K562 (cell line): ENCODE results near the gene EEFSEC. TPM values are rescaled to one million over a fixed set of nuclear protein-coding genes. Genes with fewer than 3 reads are reported as not detected.

Experiments used
- ATAC-seq: fragments of 200-7000 bp; cut with Tn5 transposase; 3 replicates; pipeline ENCODE4 v1.9.1; 2020; ENCODE audit warnings: moderate library complexity
- BruUV-seq: library from RNA; stranded (reverse); fragments of 400-500 nt; replicated peaks from 2 replicates; lab custom pipeline; 2021; lab: Mats Ljungman, UMichigan
- CTCF ChIA-PET: fragments of 300-600 bp; formaldehyde crosslinking; extraction: SDS; loops from one replicate; lab custom pipeline; 2021; ENCODE audit warnings: low intra/inter-chr PET ratio; lab: Yijun Ruan, JAX
- POLR2A ChIA-PET: fragments of 300-600, 350-650 bp; sonication (Branson Sonifier 250); formaldehyde crosslinking; extraction: SDS; loops from one replicate; lab custom pipeline; 2021; ENCODE audit warnings: antibody characterized with exemption, inconsistent platforms; lab: Yijun Ruan, JAX
- DNase-seq, 4 experiments: peaks; one replicate each; pipeline versions ENCODE4 v3.0.0 to v3.0.0-alpha.2; 2011 to 2018; ENCODE audit warnings: low spot score in 3 of 4, mixed read lengths in 3 of 4; ENCODE audit errors: extremely low read depth in 1 of 4
- FAIRE-seq: peaks from 2 replicates; lab custom pipeline; 2011; peaks lifted over from hg19 to GRCh38; lab: Jason Lieb, UNC
- H2AFZ ChIP-seq: 2 replicates; pipeline ENCODE4 v1.6.0; 2011; ENCODE audit warnings: low read depth, low read length, control low read depth, inconsistent platforms
- H3K27ac ChIP-seq: fragments of 200-600 bp; 3 replicates; pipeline ENCODE4 v1.8.0; 2011; ENCODE audit warnings: low read depth, mild to moderate bottlenecking, control low read depth, inconsistent platforms, low read length, moderate library complexity, mixed read lengths; ENCODE audit errors: extremely low read depth
- H3K27me3 ChIP-seq, 2 experiments: fragments of 300-600 bp in 1 of 2; 2 replicates in 1 of 2; 3 replicates in 1 of 2; pipeline versions ENCODE4 v1.6.0 to v1.8.0; 2011; ENCODE audit warnings: inconsistent platforms in 2 of 2, low read length in 2 of 2, mild to moderate bottlenecking in 1 of 2, mixed read lengths in 1 of 2, moderate library complexity in 1 of 2; ENCODE audit not compliant: control insufficient read depth in 2 of 2, insufficient read depth in 2 of 2
- H3K36me3 ChIP-seq: fragments of 300-600 bp; 3 replicates; pipeline ENCODE4 v1.8.0; 2011; ENCODE audit warnings: mild to moderate bottlenecking, low read length, inconsistent platforms; ENCODE audit not compliant: control insufficient read depth, insufficient read depth
- H3K4me1 ChIP-seq, 2 experiments: fragments of 200-600 bp in 1 of 2; replicated peaks in 1 of 2; 2 replicates in 1 of 2; 3 replicates in 1 of 2; pipeline versions ENCODE4 v1.5.1 to v1.8.0; 2011; ENCODE audit warnings: inconsistent platforms in 2 of 2, low read length in 2 of 2, mild to moderate bottlenecking in 1 of 2, mixed read lengths in 1 of 2, moderate library complexity in 1 of 2; ENCODE audit not compliant: control insufficient read depth in 2 of 2, insufficient read depth in 2 of 2
- H3K4me2 ChIP-seq: 2 replicates; pipeline ENCODE4 v1.6.1; 2011; ENCODE audit warnings: low read length, control low read depth, inconsistent platforms, mixed read lengths; ENCODE audit not compliant: insufficient read depth
- H3K4me3 ChIP-seq: fragments of 200-600 bp; sonication (generic), shearing (Covaris generic); 2 replicates; pipeline ENCODE4 v1.5.1; 2016; ENCODE audit warnings: control low read depth, inconsistent platforms
- H3K79me2 ChIP-seq: fragments of 200-600 bp; 3 replicates; pipeline ENCODE4 v1.8.0; 2011; ENCODE audit warnings: low read length, inconsistent platforms; ENCODE audit not compliant: control insufficient read depth, insufficient read depth
- H3K9ac ChIP-seq, 2 experiments: 2 replicates each; pipeline versions ENCODE4 v1.6.0 to v1.6.1; 2011; ENCODE audit warnings: low read depth in 2 of 2, low read length in 2 of 2, control low read depth in 1 of 2, inconsistent platforms in 1 of 2, mild to moderate bottlenecking in 1 of 2, mixed read lengths in 1 of 2; ENCODE audit not compliant: insufficient read depth in 1 of 2
- H3K9me1 ChIP-seq: one replicate; pipeline ENCODE4 v1.6.0; 2011; ENCODE audit warnings: inconsistent platforms, mild to moderate bottlenecking, low read length, moderate library complexity; ENCODE audit not compliant: control insufficient read depth, insufficient read depth
- H3K9me3 ChIP-seq: replicated peaks from 2 replicates; pipeline ENCODE4 v1.5.1; 2011; ENCODE audit warnings: low read depth, low read length, inconsistent platforms; ENCODE audit not compliant: control insufficient read depth, insufficient read depth
- H4K20me1 ChIP-seq: replicated peaks from 2 replicates; pipeline ENCODE4 v1.6.1; 2011; ENCODE audit warnings: low read length, inconsistent platforms, mixed read lengths; ENCODE audit not compliant: control insufficient read depth, insufficient read depth
- AFF1 ChIP-seq, 2 experiments: fragments of 450-650 bp; IDR thresholded peaks; 2 replicates each; pipeline ENCODE4 v1.6.1; 2018; ENCODE audit warnings: mild to moderate bottlenecking in 2 of 2, low read depth in 1 of 2; ENCODE audit not compliant: partially characterized antibody in 2 of 2
- BRCA1 ChIP-seq, 2 experiments: fragments of 450-650 bp in 1 of 2; sonication (generic) in 1 of 2; formaldehyde crosslinking in 1 of 2; IDR thresholded peaks; 2 replicates each; pipeline versions ENCODE4 v1.5.0 to v1.6.1; 2017 to 2020; ENCODE audit warnings: mild to moderate bottlenecking in 1 of 2, missing genetic modification reagents in 1 of 2
- ETV1 ChIP-seq: fragments of 450-650 bp; conservative IDR thresholded peaks from 2 replicates; pipeline ENCODE4 v1.6.1; 2016; ENCODE audit warnings: missing genetic modification characterization, control low read depth, low read depth, missing compliant biosample characterization
- GTF2B ChIP-seq: IDR thresholded peaks from 2 replicates; pipeline ENCODE4 v1.6.1; 2011; ENCODE audit not compliant: insufficient read length; ENCODE audit errors: extremely low read depth
- IRF2 ChIP-seq: sonication (generic); formaldehyde crosslinking; IDR thresholded peaks from 2 replicates; pipeline ENCODE4 v1.8.1; 2022; ENCODE audit warnings: mild to moderate bottlenecking, missing genetic modification reagents
- NR3C1 ChIP-seq: sonication (generic); formaldehyde crosslinking; IDR thresholded peaks from 2 replicates; pipeline ENCODE4 v1.8.1; 2022; ENCODE audit warnings: missing genetic modification reagents
- OTX1 ChIP-seq: fragments of 450-650 bp; formaldehyde crosslinking; IDR thresholded peaks from 2 replicates; pipeline ENCODE4 v1.4.0; 2022; ENCODE audit warnings: mild to moderate bottlenecking
- RBM15 ChIP-seq: fragments of 200-400 bp; formaldehyde crosslinking; IDR thresholded peaks from 2 replicates; pipeline ENCODE4 v1.6.1; 2018; ENCODE audit warnings: mild to moderate bottlenecking, low read length, moderate library complexity; ENCODE audit not compliant: insufficient read depth
- ZNF184 ChIP-seq: sonication (generic); formaldehyde crosslinking; IDR thresholded peaks from 2 replicates; pipeline ENCODE4 v1.5.0; 2020; ENCODE audit warnings: missing genetic modification reagents
- ZNF282 ChIP-seq: sonication (generic); formaldehyde crosslinking; IDR thresholded peaks from 2 replicates; pipeline ENCODE4 v1.8.1; 2023; ENCODE audit warnings: missing genetic modification reagents
- ZNF431 ChIP-seq: sonication (generic); formaldehyde crosslinking; IDR thresholded peaks from 2 replicates; pipeline ENCODE4 v1.8.0; 2022; ENCODE audit warnings: mild to moderate bottlenecking, missing genetic modification reagents
- ZNF561 ChIP-seq: fragments of 450-650 bp; formaldehyde crosslinking; conservative IDR thresholded peaks from 2 replicates; pipeline ENCODE4 v1.4.0; 2020; ENCODE audit warnings: mild to moderate bottlenecking, moderate library complexity
- ZNF778 ChIP-seq: fragments of 450-650 bp; formaldehyde crosslinking; IDR thresholded peaks from 2 replicates; pipeline ENCODE4 v1.4.0; 2020; ENCODE audit warnings: mild to moderate bottlenecking, moderate library complexity
- WGBS: fragments of 100-300 bp; shearing (Covaris generic); methylation state at CpG from one replicate; pipeline ENCODE4 v1.1.6; 2016; ENCODE audit warnings: low coverage, mixed read lengths; ENCODE audit not compliant: insufficient coverage; ENCODE audit errors: missing lambda C conversion rate; 5-methylcytosine and 5-hydroxymethylcytosine counted together
- in situ Hi-C: fragments of 300-500 bp; cut with MboI; formaldehyde crosslinking; loops from 4 replicates; pipeline ENCODE4 v1.15.0; 2018; ENCODE audit warnings: inconsistent platforms, mixed read lengths
- intact Hi-C: fragments of 100-400 bp; cut with micrococcal nuclease; formaldehyde crosslinking; loops from 2 replicates; pipeline ENCODE4 v1.14.2; 2022
- polyA plus RNA-seq, 8 experiments: library from polyadenylated mRNA; depleted of rRNA in 4 of 8; stranded (reverse) in 5 of 8; unstranded in 3 of 8; fragments of >200 nt; fragmentation: Nextera tagmentation in 2 of 8; fragmentation: Illumina TruSeq in 1 of 8; extraction: Ambion mirVana in 2 of 8; extraction: Trizol in 1 of 8; gene quantifications; 2 replicates each; pipeline versions ENCODE4 v1.2.1 to v1.2.3, GENCODE V29; 2011 to 2014; ENCODE audit warnings: inconsistent platforms in 1 of 8, missing spikeins in 1 of 8
- total RNA-seq, 7 experiments: library from RNA; depleted of rRNA in 6 of 7; stranded (reverse); fragments of >200 nt in 6 of 7; fragmentation: Illumina TruSeq in 2 of 7; extraction: Trizol in 2 of 7; gene quantifications; 2 replicates each; pipeline versions ENCODE4 v1.2.1 to v1.2.3, GENCODE V29; 2011 to 2021; ENCODE audit warnings: low replicate concordance in 1 of 7

EEFSEC gene
- total and polyA plus RNA-seq, 9 of the 15 experiments (the other 6 are each of a cell fraction or from before 2014, with no cell fraction given), result 0.35 to 11.8 (median 7.7) TPM

- peaks cover 2% of the 10 kb centered on the region; the same call in 1 of the 3 replicates for H3K79me2 ChIP-seq
- DNase-seq (no peak), FAIRE-seq (no peak)
- no peaks in the 10 kb centered on the region for H3K27me3 ChIP-seq
- no peak overlapping the region for H2AFZ ChIP-seq
- H3K9me1 ChIP-seq, result no peaks in the 10 kb centered on the region
- no peaks in the 10 kb centered on the region for H3K9me3 ChIP-seq
- in situ Hi-C loops, result no loop called here
- intact Hi-C loops, result no loop called here
- H3K9ac ChIP-seq, result no peak overlapping the region
- ChIA-PET CTCF (no interaction called here), POLR2A (interaction anchor here (0.8 to 1.4 kb wide), 2 partner anchors 15 to 62 kb away, joined by 3 read pairs; no protein-coding TSS in a partner anchor)
- peaks cover 26 to 41% of the 10 kb centered on the region in 2 experiments for H3K4me1 ChIP-seq
- peaks cover 11% of the 10 kb centered on the region; the same call in 2 of the 3 replicates for H3K36me3 ChIP-seq
- no peak overlapping the region for H3K4me2 ChIP-seq
- no peak for TF ChIP-seq BRCA1 (IDR thresholded peaks at IDR 0.05)
- no peak for TF ChIP-seq BRCA1 (CRISPR knock-in tag; IDR thresholded peaks at IDR 0.05)
- TF ChIP-seq ZNF778 (CRISPR knock-in tag), result no peak
- no peak for TF ChIP-seq ETV1
- TF ChIP-seq ZNF561 (CRISPR knock-in tag), result no peak
- no peak for TF ChIP-seq RBM15
- TF ChIP-seq ZNF431 (CRISPR knock-in tag), result no peak
- TF ChIP-seq, all 486 proteins: peak for 0
- BruUV-seq, result no TSS peak
- ATAC-seq, result no peak
- no peak overlapping the region for H3K27ac ChIP-seq
- no peaks in the 10 kb centered on the region for H4K20me1 ChIP-seq
- 95% methylated on average over 2 of the region's 2 CpGs for WGBS
- no peak overlapping the region for H3K4me3 ChIP-seq
Observed at GRCh38 chr3:128346562-128346961, 193.3 kb downstream of the EEFSEC start.

DNA sequence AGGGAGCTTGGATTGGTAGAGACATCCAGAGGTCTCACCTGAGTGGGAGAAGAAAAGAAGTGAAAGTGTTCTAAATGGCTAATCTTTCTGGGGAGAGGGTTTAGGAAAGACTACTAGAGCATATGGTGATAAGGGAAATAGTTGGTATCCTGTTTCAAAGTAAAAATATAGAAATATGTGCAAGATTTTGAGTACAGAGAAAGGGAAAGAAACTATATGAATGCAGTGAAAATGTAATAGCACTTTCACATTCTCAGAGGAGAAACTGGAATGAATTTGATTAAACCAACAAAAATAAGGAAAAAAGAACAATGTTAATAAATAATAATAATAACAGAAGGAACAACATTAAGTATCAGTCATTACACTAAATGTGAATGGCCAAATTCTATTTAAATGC is 194.0 kb downstream of the EEFSEC start:
- no peaks in the 10 kb centered on the region for H4K20me1 ChIP-seq
- FAIRE-seq (no peak), DNase-seq (no peak), ATAC-seq (no peak)
- POLR2A ChIA-PET, result no interaction called here
- no peaks in the 10 kb centered on the region for H3K9me3 ChIP-seq
- in situ Hi-C loops (no loop called here), intact Hi-C loops (no loop called here)
- no peak overlapping the region for H3K4me3 ChIP-seq
- H3K36me3 ChIP-seq, result peaks cover 9% of the 10 kb centered on the region; the same call in 2 of the 3 replicates
- H3K27ac ChIP-seq, result no peak overlapping the region
- CTCF ChIA-PET, result no interaction called here
- H3K4me1 ChIP-seq, result peaks cover 26 to 41% of the 10 kb centered on the region in 2 experiments
- no TSS peak for BruUV-seq
- no peak overlapping the region for H3K4me2 ChIP-seq
- H3K9ac ChIP-seq, result no peak overlapping the region
- H3K79me2 ChIP-seq, result peaks cover 2% of the 10 kb centered on the region; the same call in 1 of the 3 replicates
- H3K9me1 ChIP-seq, result no peaks in the 10 kb centered on the region
- H3K27me3 ChIP-seq, result no peaks in the 10 kb centered on the region
- H2AFZ ChIP-seq, result no peak overlapping the region
- TF ChIP-seq AFF1 (IDR thresholded peaks at IDR 0.05; ENCODE audit: low read depth in 1 of 2, partially characterized antibody in 2 of 2), result no peak
- no peak for TF ChIP-seq IRF2
- TF ChIP-seq ZNF184 (CRISPR knock-in tag), result no peak
- TF ChIP-seq NR3C1 (CRISPR knock-in tag), result no peak
- TF ChIP-seq GTF2B, result no peak
- TF ChIP-seq ZNF282 (CRISPR knock-in tag), result no peak
- TF ChIP-seq OTX1 (CRISPR knock-in tag), result no peak
